ENCODE measurements around the gene ABCA3. TPM values are rescaled to one million over a fixed set of nuclear protein-coding genes. Genes with fewer than 3 reads are reported as not detected.
"Not testable (repeated sequence)": the region's sequence is repeated elsewhere in the genome, so short reads cannot be mapped to it uniquely, and the experiment has no call there.

Gene ABCA3
- total and polyA plus RNA-seq, 11 donors = 6.7 to 16.5 (median 9.6) TPM

- WGBS, 4 donors = 83 to 89% (median 86%) methylated on average over 12 to 15 of the region's 15 CpGs
- ATAC-seq (no peak), DNase-seq (no peak)
- no peaks in the 10 kb centered on the region for H3K27me3 ChIP-seq
- intact Hi-C loops (cut with DNase I) = loop anchor here in 2 of 10 donors (10.0 kb wide), 2 partner anchors 54 to 234 kb away; no protein-coding TSS in a partner anchor
- H3K27ac ChIP-seq = no peak overlapping the region
- H3K36me3 ChIP-seq = peaks cover 0 to 4% (median 0%) of the 10 kb centered on the region in 9 donors
- H3K4me1 ChIP-seq = peaks cover 4 to 37% (median 22%) of the 10 kb centered on the region in 12 donors
- TF ChIP-seq CTCF (IDR thresholded peaks at IDR 0.05) = no peak
- TF ChIP-seq POLR2A (IDR thresholded peaks at IDR 0.05) = no peak
- H3K4me3 ChIP-seq = no peak overlapping the region
- no peaks in the 10 kb centered on the region for H3K9me3 ChIP-seq
Measured at GRCh38 chr16:2270588-2271470, 69.7 kb downstream of the ABCA3 start.

DNA sequence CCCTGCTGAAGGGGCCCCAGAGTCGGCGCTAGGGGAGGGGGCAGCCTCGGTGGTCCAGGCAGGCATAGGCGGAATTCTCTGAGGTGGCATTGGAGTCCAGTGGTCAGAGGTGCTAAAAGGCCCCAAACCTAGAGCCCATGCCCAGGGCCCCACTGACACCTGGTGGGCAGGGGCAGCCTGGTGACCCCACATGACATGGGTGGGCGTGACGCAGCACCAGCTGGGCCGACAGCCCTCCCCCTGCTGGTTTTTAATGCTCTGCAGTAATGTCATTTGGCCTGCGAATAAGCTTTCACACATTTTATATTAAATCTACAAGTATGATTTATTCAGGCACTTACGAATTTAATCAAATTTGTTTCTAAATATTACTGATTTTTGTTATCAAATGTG, 70.5 kb downstream of the ABCA3 start:
- no peak for ATAC-seq
- Histone ChIP-seq H3K36me3 (peaks cover 0 to 9% (median 0%) of the 10 kb centered on the region in 9 donors), H3K9me3 (no peaks in the 10 kb centered on the region), H3K27me3 (no peaks in the 10 kb centered on the region), H3K4me3 (no peak overlapping the region), H3K27ac (no peak overlapping the region), H3K4me1 (peaks cover 4 to 44% (median 24%) of the 10 kb centered on the region in 12 donors)
- TF ChIP-seq CTCF (IDR thresholded peaks at IDR 0.05) = no peak
- no peak for DNase-seq
- WGBS, 4 donors = 89 to 91% (median 91%) methylated on average over 9 of the region's 9 CpGs
- intact Hi-C loops (cut with DNase I) = loop anchor here in 2 of 10 donors (10.0 kb wide), 2 partner anchors 55 to 235 kb away; no protein-coding TSS in a partner anchor

DNA sequence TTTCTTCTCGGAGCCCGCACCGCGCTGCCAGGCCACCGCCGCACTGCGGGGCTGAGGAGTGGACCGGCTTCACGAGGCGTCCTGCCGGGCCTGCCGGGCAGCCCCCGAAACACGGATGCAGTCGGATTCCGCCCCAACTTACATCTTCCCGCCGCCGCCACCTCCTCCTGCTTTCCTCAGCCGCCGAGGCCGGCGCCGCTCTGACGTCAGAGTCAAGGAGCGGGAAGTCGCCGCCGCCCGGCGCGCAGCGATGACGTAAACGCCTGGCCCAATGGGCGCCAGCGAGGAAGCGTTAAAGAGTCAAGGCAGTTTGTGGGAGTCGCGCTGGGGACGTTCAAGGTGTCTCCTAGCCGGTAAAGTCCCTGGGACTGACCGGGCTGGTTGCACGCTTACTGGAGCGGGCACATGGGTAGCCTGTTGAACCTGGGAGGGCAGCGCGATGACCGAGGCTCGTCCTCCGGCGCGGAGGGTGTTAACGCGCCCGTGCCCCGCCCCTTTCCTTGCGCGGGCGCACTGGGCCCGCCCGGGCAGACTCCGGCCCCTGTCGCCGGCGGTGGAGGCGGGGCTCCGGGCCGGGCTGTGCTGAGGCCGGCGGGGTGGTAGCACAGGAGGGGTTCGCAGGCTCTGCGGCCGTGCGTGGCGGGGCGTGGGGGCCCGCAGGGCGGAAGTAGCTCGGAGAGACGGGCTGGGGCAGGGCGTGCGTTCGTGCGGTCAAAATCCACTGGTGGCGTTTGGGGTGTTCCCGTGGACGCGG, 72.4 kb downstream of the ABCA3 start, which contains the start of gene RNPS1:
Gene RNPS1 (minus strand): TSS at position 214 of the 754 bp plus-strand sequence. CDS start 3,483 bp downstream, outside the sequence.
- Histone ChIP-seq H3K4me1 (peaks cover 4 to 49% (median 24%) of the 10 kb centered on the region in 12 donors), H3K27ac (peak within 1 kb of the TSS; percentile 88 to 100 (median 96)), H3K36me3 (peaks cover 0 to 29% (median 13%) of the 10 kb centered on the region in 9 donors), H3K27me3 (no peaks in the 10 kb centered on the region), H3K4me3 (peak within 1 kb of the TSS; percentile 65 to 98 (median 86)), H3K9me3 (no peaks in the 10 kb centered on the region)
- DNase-seq = peak; percentile 96 to 98 (median 97)
- ATAC-seq = peak; percentile 93 to 98 (median 97)
- intact Hi-C loops (cut with DNase I) = loop anchor here in 2 of 10 donors (1.0 to 10.0 kb wide), 2 partner anchors 17 to 247 kb away; partner anchors contain the start of genes ATP6V0C (in 1 of the 2) and ECI1 (in 1 of the 2)
- TF ChIP-seq CTCF (IDR thresholded peaks at IDR 0.05) (peak in 1 of 12 donors; percentile 17), POLR2A (IDR thresholded peaks at IDR 0.05) (peak; percentile 58 to 92)
- WGBS, 4 donors = 0 to 1% (median 1%) methylated on average over 21 to 88 of the region's 88 CpGs

DNA sequence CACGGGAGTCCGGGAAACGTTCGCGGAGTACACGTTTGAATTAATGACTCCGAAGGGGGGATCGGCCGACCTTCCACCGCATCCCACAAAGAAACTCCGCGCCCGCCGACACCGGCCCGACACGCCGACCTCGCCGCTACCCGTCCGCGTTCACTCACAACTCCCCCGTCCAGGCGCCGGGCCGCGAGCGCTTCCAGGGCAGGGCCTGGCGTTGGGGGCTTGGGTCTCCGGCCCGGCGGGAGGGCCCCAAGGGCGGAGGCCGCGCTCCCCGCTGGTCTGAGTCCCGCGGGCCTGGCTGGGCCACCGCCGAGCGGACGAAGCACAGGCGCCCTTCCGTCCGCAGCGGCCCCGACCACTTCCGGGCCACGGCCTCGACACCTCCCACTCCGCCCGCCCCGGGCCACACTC, 73.0 kb downstream of the ABCA3 start:
- ATAC-seq = peak; percentile 78 to 89 (median 88)
- H3K27me3 ChIP-seq, DNase-seq, H3K9me3 ChIP-seq: not testable (repeated sequence)
- Histone ChIP-seq H3K4me3 (peak overlapping the region; percentile 65 to 98 (median 86)), H3K36me3 (peaks cover 0 to 34% (median 18%) of the 10 kb centered on the region in 9 donors), H3K27ac (peak overlapping the region; percentile 88 to 100 (median 96)), H3K4me1 (peaks cover 4 to 46% (median 24%) of the 10 kb centered on the region in 12 donors)
- WGBS, 4 donors = 0 to 1% (median 0%) methylated on average over 18 to 54 of the region's 54 CpGs
- intact Hi-C loops (cut with DNase I) = loop anchor here in 1 of 10 donors (10.0 kb wide), 1 partner anchor 247 kb away; the partner anchor contains the start of gene ATP6V0C

DNA sequence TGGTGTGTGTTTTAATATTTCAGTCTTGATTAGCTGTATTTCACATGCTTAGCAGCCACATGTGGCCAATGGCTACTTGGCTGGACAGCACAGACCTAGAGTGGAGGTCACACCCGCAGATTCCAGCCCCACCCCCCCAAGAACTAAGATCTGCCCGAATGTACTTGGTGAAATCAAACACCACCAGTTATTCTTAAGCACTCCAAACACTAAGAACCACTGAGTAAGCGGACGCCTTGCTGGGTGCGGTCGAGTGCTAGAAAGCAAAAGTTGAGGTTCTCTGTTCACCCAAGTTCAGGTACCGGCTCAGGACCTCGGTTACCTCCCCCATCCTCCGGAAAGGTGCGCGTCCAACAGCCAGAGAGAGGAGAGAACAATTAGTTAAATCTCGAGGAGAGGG, 73.6 kb downstream of the ABCA3 start:
- peaks cover 0 to 41% (median 25%) of the 10 kb centered on the region in 9 donors for H3K36me3 ChIP-seq
- peak overlapping the region; percentile 65 to 98 (median 86) for H3K4me3 ChIP-seq
- not testable (repeated sequence) for H3K9me3 ChIP-seq, H3K27me3 ChIP-seq, ATAC-seq
- H3K4me1 ChIP-seq = peaks cover 4 to 43% (median 24%) of the 10 kb centered on the region in 12 donors
- intact Hi-C loops (cut with DNase I) = loop anchor here in 1 of 10 donors (10.0 kb wide), 1 partner anchor 248 kb away; the partner anchor contains the start of gene ATP6V0C
- WGBS, 4 donors = 0 to 6% (median 4%) methylated on average over 1 to 12 of the region's 12 CpGs
- DNase-seq = peak in 2 of 5 donors; percentile 5 to 20
- H3K27ac ChIP-seq = peak overlapping the region in 6 of 12 donors; percentile 95 to 99 (median 96)

GRCh38 chr16:2263026-2263425, 77.5 kb downstream of the ABCA3 start:
- intact Hi-C loops (cut with DNase I) = loop anchor here in 1 of 10 donors (10.0 kb wide), 1 partner anchor 252 kb away; the partner anchor contains the start of gene ATP6V0C
- H3K36me3 ChIP-seq = peaks cover 0 to 79% (median 63%) of the 10 kb centered on the region in 9 donors
- not testable (repeated sequence) for H3K4me3 ChIP-seq, DNase-seq, ATAC-seq, H3K9me3 ChIP-seq, H3K27me3 ChIP-seq, H3K27ac ChIP-seq
- peaks cover 0 to 28% (median 11%) of the 10 kb centered on the region in 12 donors for H3K4me1 ChIP-seq
- 80 to 89% (median 84%) methylated on average over 11 to 14 of the region's 14 CpGs for WGBS, 4 donors
